H1 (cell line): ENCODE measurements around the gene NAV2. TPM values are rescaled to one million over a fixed set of nuclear protein-coding genes. Genes with fewer than 3 reads are reported as not detected.

Experiments used
- CTCF ChIA-PET: fragments of 300-600 bp; sonication (Branson Sonifier 250); formaldehyde crosslinking; loops from one replicate; lab custom pipeline; 2021; ENCODE audit not compliant: partially characterized antibody; lab: Charles Lee
- POLR2A ChIA-PET: fragments of 300-600 bp; sonication (Branson Sonifier 250); formaldehyde crosslinking; loops from one replicate; lab custom pipeline; 2021; ENCODE audit warnings: inconsistent platforms; ENCODE audit not compliant: partially characterized antibody; lab: Charles Lee
- DNase-seq, 2 experiments: peaks; one replicate each; pipeline versions ENCODE4 v3.0.0 to v3.0.0-alpha.2; 2010 to 2022; ENCODE audit warnings: low spot score in 2 of 2, low read depth in 1 of 2, mixed read lengths in 1 of 2
- FAIRE-seq: peaks from 2 replicates; lab custom pipeline; 2011; peaks lifted over from hg19 to GRCh38; lab: Jason Lieb, UNC
- H2AFZ ChIP-seq: 2 replicates; pipeline ENCODE4 v1.8.1; 2012; ENCODE audit warnings: low read length, inconsistent platforms
- H2AK5ac ChIP-seq: 2 replicates; pipeline ENCODE4 v1.6.1; 2013; ENCODE audit warnings: low read depth, low read length
- H2BK120ac ChIP-seq: replicated peaks from 2 replicates; pipeline ENCODE3; 2013; ENCODE audit warnings: low read depth, low read length, inconsistent platforms
- H2BK12ac ChIP-seq: 2 replicates; pipeline ENCODE4 v1.6.1; 2013; ENCODE audit warnings: low read depth, low read length
- H2BK15ac ChIP-seq: 2 replicates; pipeline ENCODE4 v1.6.1; 2013; ENCODE audit warnings: low read length
- H2BK20ac ChIP-seq: 2 replicates; pipeline ENCODE4 v1.6.1; 2013; ENCODE audit warnings: low read length
- H2BK5ac ChIP-seq: 2 replicates; pipeline ENCODE4 v1.6.1; 2013; ENCODE audit warnings: low read depth, low read length
- H3K14ac ChIP-seq: 2 replicates; pipeline ENCODE4 v1.6.1; 2013; ENCODE audit warnings: inconsistent platforms; ENCODE audit not compliant: insufficient read length
- H3K18ac ChIP-seq: 2 replicates; pipeline ENCODE4 v1.6.1; 2013; ENCODE audit warnings: low read length; ENCODE audit errors: extremely low read depth
- H3K23ac ChIP-seq: 2 replicates; pipeline ENCODE4 v1.6.1; 2013; ENCODE audit warnings: inconsistent platforms; ENCODE audit not compliant: insufficient read length
- H3K23me2 ChIP-seq: 2 replicates; pipeline ENCODE4 v1.6.1; 2013; ENCODE audit warnings: low read depth, low read length
- H3K27ac ChIP-seq: 2 replicates; pipeline ENCODE4 v1.6.1; 2011; ENCODE audit warnings: low read depth, low read length, inconsistent platforms
- H3K27me3 ChIP-seq, 4 experiments: replicated peaks in 1 of 4; 1 replicate in 1 of 4; 2 replicates in 3 of 4; pipeline versions ENCODE4 v1.6.1 to v1.8.1; 2011 to 2013; ENCODE audit warnings: low read length in 3 of 4, mild to moderate bottlenecking in 3 of 4, inconsistent platforms in 2 of 4, mixed read lengths in 2 of 4, moderate library complexity in 1 of 4; ENCODE audit not compliant: control insufficient read depth in 3 of 4, insufficient read depth in 3 of 4; ENCODE audit errors: extremely low read depth in 1 of 4
- H3K36me3 ChIP-seq, 4 experiments: 2 replicates each; pipeline versions ENCODE4 v1.6.1 to v1.8.1; 2011 to 2013; ENCODE audit warnings: mild to moderate bottlenecking in 4 of 4, low read length in 3 of 4, moderate library complexity in 2 of 4, control low read depth in 1 of 4, inconsistent platforms in 1 of 4; ENCODE audit not compliant: insufficient read depth in 4 of 4, control insufficient read depth in 2 of 4
- H3K4ac ChIP-seq: replicated peaks from 2 replicates; pipeline ENCODE3; 2013; ENCODE audit warnings: low read length, low read depth, mixed read lengths, inconsistent platforms; ENCODE audit not compliant: insufficient read length
- H3K4me1 ChIP-seq, 4 experiments: replicated peaks in 1 of 4; 1 replicate in 1 of 4; 2 replicates in 3 of 4; pipeline versions ENCODE4 v1.6.1 to v1.8.1; 2011 to 2013; ENCODE audit warnings: low read length in 3 of 4, inconsistent platforms in 2 of 4, mixed read lengths in 1 of 4; ENCODE audit not compliant: insufficient read depth in 4 of 4, control insufficient read depth in 3 of 4
- H3K4me2 ChIP-seq, 2 experiments: 2 replicates each; pipeline versions ENCODE4 v1.6.1 to v1.8.1; 2011 to 2013; ENCODE audit warnings: low read depth in 2 of 2, low read length in 2 of 2, control low read depth in 1 of 2, inconsistent platforms in 1 of 2, mild to moderate bottlenecking in 1 of 2; ENCODE audit not compliant: insufficient read depth in 1 of 2
- H3K4me3 ChIP-seq, 4 experiments: fragments of 200-600, 300-600 bp in 1 of 4; sonication (generic), shearing (Covaris generic), sonication (Bioruptor Twin) in 1 of 4; 2 replicates each; pipeline versions ENCODE4 v1.5.1 to v1.8.1; 2011 to 2016; ENCODE audit warnings: low read length in 4 of 4, low read depth in 3 of 4, control low read depth in 2 of 4, inconsistent platforms in 2 of 4, mild to moderate bottlenecking in 2 of 4, mixed read lengths in 1 of 4, moderate library complexity in 1 of 4; ENCODE audit not compliant: insufficient read depth in 2 of 4; ENCODE audit errors: extremely low read depth in 1 of 4
- H3K56ac ChIP-seq: replicated peaks from 2 replicates; pipeline ENCODE3; 2013; ENCODE audit warnings: low read depth, mild to moderate bottlenecking, mixed read lengths, low read length, inconsistent platforms; ENCODE audit not compliant: insufficient read length
- H3K79me1 ChIP-seq: 2 replicates; pipeline ENCODE4 v1.6.1; 2013; ENCODE audit warnings: low read depth, low read length, control low read depth
- H3K79me2 ChIP-seq, 2 experiments: 2 replicates each; pipeline versions ENCODE4 v1.6.1 to v1.8.1; 2012 to 2013; ENCODE audit warnings: low read length in 2 of 2, mild to moderate bottlenecking in 2 of 2, inconsistent platforms in 1 of 2; ENCODE audit not compliant: insufficient read depth in 2 of 2, control insufficient read depth in 1 of 2
- H3K9ac ChIP-seq, 4 experiments: replicated peaks in 1 of 4; 1 replicate in 1 of 4; 2 replicates in 3 of 4; pipeline versions ENCODE4 v1.6.1 to v1.8.1; 2011 to 2013; ENCODE audit warnings: low read depth in 3 of 4, low read length in 3 of 4, control low read depth in 2 of 4, mild to moderate bottlenecking in 2 of 4, moderate library complexity in 2 of 4, inconsistent platforms in 1 of 4; ENCODE audit errors: extremely low read depth in 1 of 4
- H3K9me3 ChIP-seq, 2 experiments: 2 replicates each; pipeline versions ENCODE4 v1.6.1 to v1.8.1; 2012 to 2013; ENCODE audit warnings: mild to moderate bottlenecking in 2 of 2, moderate library complexity in 2 of 2, control low read depth in 1 of 2, inconsistent platforms in 1 of 2, low read depth in 1 of 2, low read length in 1 of 2, mixed read lengths in 1 of 2; ENCODE audit not compliant: insufficient read depth in 2 of 2
- H4K20me1 ChIP-seq, 2 experiments: replicated peaks in 1 of 2; 2 replicates each; pipeline versions ENCODE3 to v1.8.1; 2011 to 2013; ENCODE audit warnings: inconsistent platforms in 2 of 2, low read length in 2 of 2, mild to moderate bottlenecking in 1 of 2; ENCODE audit not compliant: insufficient read depth in 2 of 2, control insufficient read depth in 1 of 2
- H4K5ac ChIP-seq: 2 replicates; pipeline ENCODE4 v1.6.1; 2013; ENCODE audit warnings: low read length, low read depth, mixed read lengths, inconsistent platforms; ENCODE audit not compliant: insufficient read length
- H4K8ac ChIP-seq: 2 replicates; pipeline ENCODE4 v1.8.0; 2013; ENCODE audit warnings: mild to moderate bottlenecking, moderate library complexity, low read length, inconsistent platforms; ENCODE audit not compliant: insufficient read depth; ENCODE audit errors: extremely low read depth
- H4K91ac ChIP-seq: replicated peaks from 2 replicates; pipeline ENCODE3; 2013; ENCODE audit warnings: low read length, mixed read lengths, inconsistent platforms; ENCODE audit not compliant: insufficient read length
- NANOG ChIP-seq: IDR thresholded peaks from 2 replicates; pipeline ENCODE4 v1.6.1; 2011; ENCODE audit warnings: low read length, low read depth, mild to moderate bottlenecking, inconsistent platforms; ENCODE audit not compliant: insufficient read depth, poor library complexity, severe bottlenecking
- TCF12 ChIP-seq: IDR thresholded peaks from 2 replicates; pipeline ENCODE4 v1.6.1; 2011; ENCODE audit warnings: low read depth, mild to moderate bottlenecking, low read length
- WGBS, 2 experiments: shearing (Covaris generic) in 1 of 2; methylation state at CpG; one replicate each; pipeline versions ENCODE4 v1.1.6 to v1.1.7; 2013 to 2015; ENCODE audit warnings: low lambda C conversion rate in 2 of 2, mixed read lengths in 2 of 2, inconsistent platforms in 1 of 2, low coverage in 1 of 2, missing lambda C conversion rate in 1 of 2; ENCODE audit not compliant: insufficient replicate concordance in 2 of 2, insufficient coverage in 1 of 2, insufficient read length in 1 of 2; ENCODE audit errors: extremely low coverage in 1 of 2, missing lambda C conversion rate in 1 of 2; 5-methylcytosine and 5-hydroxymethylcytosine counted together
- polyA plus RNA-seq, 7 experiments: library from polyadenylated mRNA; depleted of rRNA in 3 of 7; stranded (reverse) in 5 of 7; unstranded in 2 of 7; fragments of >200 nt in 5 of 7; fragments of 200-250 nt in 2 of 7; gene quantifications; 1 replicate in 5 of 7; 2 replicates in 1 of 7; 4 replicates in 1 of 7; pipeline versions ENCODE4 v1.2.1 to v1.2.3, GENCODE V29; 2011 to 2013; ENCODE audit warnings: missing spikeins in 2 of 7, mixed read lengths in 2 of 7
- total RNA-seq: library from RNA; stranded (reverse); fragmentation: NEBNext Ultra II Directional; extraction: Animal tissue kit (Norgen Biotek cat#: 25700); gene quantifications from 2 replicates; pipeline ENCODE4 v1.2.1, GENCODE V29; 2021

The NAV2 gene
- total and polyA plus RNA-seq, 2 of the 8 experiments (the other 6 are each of a cell fraction or from before 2014, with no cell fraction given), result 35.6 to 73.6 TPM

- Histone ChIP-seq H4K8ac (no peak overlapping the region), H2BK5ac (no peak overlapping the region; the same call in 1 of the 2 replicates), H4K91ac (no peak overlapping the region), H2AK5ac (no peak overlapping the region), H3K14ac (no peak overlapping the region), H3K79me2 (no peaks in the 10 kb centered on the region), H3K4me1 (no peaks in the 10 kb centered on the region), H2AFZ (no peak overlapping the region), H3K27me3 (no peaks in the 10 kb centered on the region; a peak in 1 of 7 replicates), H3K9me3 (no peaks in the 10 kb centered on the region), H3K9ac (no peak overlapping the region), H3K23ac (no peak overlapping the region), H3K23me2 (no peaks in the 10 kb centered on the region), H4K20me1 (peaks cover 0 to 4% of the 10 kb centered on the region in 2 experiments), H2BK20ac (no peak overlapping the region), H3K4me2 (no peak overlapping the region), H3K56ac (no peak overlapping the region), H2BK15ac (no peak overlapping the region), H3K36me3 (peaks cover 40 to 94% (median 84%) of the 10 kb centered on the region in 4 experiments), H3K18ac (no peak overlapping the region), H3K4me3 (no peak overlapping the region), H3K27ac (no peak overlapping the region), H2BK12ac (no peak overlapping the region), H4K5ac (no peak overlapping the region), H3K79me1 (no peaks in the 10 kb centered on the region; the same call in 1 of the 2 replicates), H2BK120ac (no peak overlapping the region), H3K4ac (no peak overlapping the region)
- ChIA-PET POLR2A (interaction anchor here (1.1 to 1.5 kb wide), 2 partner anchors 11 to 22 kb away, joined by 3 to 4 read pairs; no protein-coding TSS in a partner anchor), CTCF (interaction anchor here (0.7 to 3.9 kb wide), 5 partner anchors 11 to 441 kb away, joined by 3 to 24 read pairs (median 3); no protein-coding TSS in a partner anchor)
- FAIRE-seq (no peak), DNase-seq (no peak)
- TF ChIP-seq TCF12 (no peak), NANOG (no peak)
- WGBS, 2 experiments, result 97% methylated on average over 2 of the region's 2 CpGs; no CpG with 5 or more reads in 1 of the 2 experiments
Measured at GRCh38 chr11:20099527-20099926, 386.9 kb downstream of the NAV2 start.
